GM12878 (cell line): Measurements from ENCODE around the gene TAF6. TPM values are rescaled to one million over a fixed set of nuclear protein-coding genes. Genes with fewer than 3 reads are reported as not detected.
A peak's percentile ranks its signal among the peaks of the same experiment; 100 is the strongest.

Experiments
- DPF2 ChIP-seq: fragments of 450-650 bp; IDR thresholded peaks from 2 replicates; pipeline ENCODE4 v1.6.1; 2017; ENCODE audit warnings: mild to moderate bottlenecking
- EZH2 ChIP-seq: IDR thresholded peaks from 2 replicates; pipeline ENCODE4 v1.6.1; 2012; ENCODE audit warnings: low read depth, mild to moderate bottlenecking, control low read depth, inconsistent platforms, low read length, borderline replicate concordance; ENCODE audit not compliant: control insufficient read depth
- IKZF1 ChIP-seq: fragments of 450-650 bp; conservative IDR thresholded peaks from 2 replicates; pipeline ENCODE4 v1.6.1; 2017; ENCODE audit warnings: antibody characterized with exemption, mild to moderate bottlenecking
- KDM1A ChIP-seq: fragments of 200-600 bp; sonication (generic); IDR thresholded peaks from 2 replicates; pipeline ENCODE4 v1.6.1; 2016; ENCODE audit warnings: borderline replicate concordance
- LARP7 ChIP-seq: fragments of 450-650 bp; IDR thresholded peaks from 2 replicates; pipeline ENCODE4 v1.6.1; 2017; ENCODE audit warnings: mild to moderate bottlenecking
- NFIC ChIP-seq: IDR thresholded peaks from 2 replicates; pipeline ENCODE4 v1.6.1; 2012; ENCODE audit warnings: low read depth, mild to moderate bottlenecking, inconsistent platforms, low read length, moderate library complexity
- POLR2A ChIP-seq: IDR thresholded peaks from 2 replicates; pipeline ENCODE4 v1.6.1; 2011; ENCODE audit warnings: low read depth, mild to moderate bottlenecking, low read length
- POLR2AphosphoS5 ChIP-seq: IDR thresholded peaks from 2 replicates; pipeline ENCODE4 v1.6.1; 2011; ENCODE audit warnings: mild to moderate bottlenecking, low read length, inconsistent platforms
- RELA ChIP-seq: fragments of 450-650 bp; IDR thresholded peaks from 2 replicates; pipeline ENCODE4 v1.8.0; 2014; ENCODE audit warnings: borderline replicate concordance; ENCODE audit not compliant: partially characterized antibody
- SIN3A ChIP-seq: IDR thresholded peaks from 2 replicates; pipeline ENCODE4 v1.6.1; 2012; ENCODE audit warnings: low read depth, low read length, improper control_type of control experiment
- SMAD5 ChIP-seq: IDR thresholded peaks from 2 replicates; pipeline ENCODE4 v1.6.1; 2016; ENCODE audit warnings: antibody characterized with exemption, low read depth
- SREBF1 ChIP-seq: IDR thresholded peaks from 2 replicates; pipeline ENCODE4 v1.6.1; 2012; ENCODE audit warnings: mild to moderate bottlenecking, low read length
- TCF12 ChIP-seq: IDR thresholded peaks from 2 replicates; pipeline ENCODE4 v1.6.1; 2011; ENCODE audit warnings: low read depth, mild to moderate bottlenecking, low read length
- ZBED1 ChIP-seq: IDR thresholded peaks from 2 replicates; pipeline ENCODE4 v1.6.1; 2016; ENCODE audit warnings: borderline replicate concordance
- ZNF207 ChIP-seq: fragments of 450-650 bp; IDR thresholded peaks from 2 replicates; pipeline ENCODE4 v1.6.1; 2014; ENCODE audit warnings: antibody characterized with exemption, mild to moderate bottlenecking, borderline replicate concordance
- ZNF217 ChIP-seq: fragments of 450-650 bp; IDR thresholded peaks from 2 replicates; pipeline ENCODE4 v1.6.1; 2017; ENCODE audit warnings: antibody characterized with exemption, mild to moderate bottlenecking
- polyA plus RNA-seq, 11 experiments: library from polyadenylated mRNA; depleted of rRNA in 4 of 11; unstranded in 6 of 11; stranded (reverse) in 5 of 11; fragments of >200 nt; fragmentation: Nextera tagmentation in 4 of 11; fragmentation: Illumina TruSeq in 1 of 11; extraction: Ambion mirVana in 4 of 11; extraction: Trizol in 1 of 11; gene quantifications; 1 replicate in 1 of 11; 2 replicates in 10 of 11; pipeline versions ENCODE4 v1.2.1 to v1.2.3, GENCODE V29; 2011 to 2016; ENCODE audit warnings: inconsistent platforms in 2 of 11, missing spikeins in 2 of 11, low read depth in 1 of 11
- total RNA-seq, 4 experiments: library from RNA; depleted of rRNA in 3 of 4; stranded (reverse); fragments of >200 nt in 3 of 4; fragmentation: Illumina TruSeq in 1 of 4; extraction: Trizol in 1 of 4; gene quantifications; 2 replicates each; pipeline versions ENCODE4 v1.2.1 to v1.2.3, GENCODE V29; 2013 to 2021
- TF ChIP-seq, protein P1 (sequence below): IDR thresholded peaks from 2 replicates; pipeline ENCODE4 v1.6.1; 2012; ENCODE audit warnings: mild to moderate bottlenecking, low read depth, low read length
- TF ChIP-seq, protein P2 (sequence below): fragments of 450-650 bp; IDR thresholded peaks from 2 replicates; pipeline ENCODE4 v1.6.1; 2017; ENCODE audit warnings: mild to moderate bottlenecking, low read depth, inconsistent platforms; ENCODE audit not compliant: poor library complexity, severe bottlenecking
- TF ChIP-seq, protein P3 (sequence below): fragments of 450-650 bp; IDR thresholded peaks from 2 replicates; pipeline ENCODE4 v1.6.1; 2017; ENCODE audit warnings: low read depth, mild to moderate bottlenecking, moderate library complexity
- TF ChIP-seq, protein P4 (sequence below): fragments of 450-650 bp; IDR thresholded peaks from 2 replicates; pipeline ENCODE4 v1.6.1; 2018; ENCODE audit warnings: borderline replicate concordance, mild to moderate bottlenecking; ENCODE audit not compliant: partially characterized antibody

TAF6 gene
- total and polyA plus RNA-seq, 10 of the 15 experiments (the other 5 are each of a cell fraction or from before 2014, with no cell fraction given), result 0.27 to 42.6 (median 17.0) TPM

GRCh38 chr7:100119072-100119969 lies at the start of gene TAF6, which contains the start of gene CNPY4 (continued):
- TF ChIP-seq IKZF1, result peak; percentile 72
- peak; percentile 86 for TF ChIP-seq POLR2A
- TF ChIP-seq, protein P1, sequence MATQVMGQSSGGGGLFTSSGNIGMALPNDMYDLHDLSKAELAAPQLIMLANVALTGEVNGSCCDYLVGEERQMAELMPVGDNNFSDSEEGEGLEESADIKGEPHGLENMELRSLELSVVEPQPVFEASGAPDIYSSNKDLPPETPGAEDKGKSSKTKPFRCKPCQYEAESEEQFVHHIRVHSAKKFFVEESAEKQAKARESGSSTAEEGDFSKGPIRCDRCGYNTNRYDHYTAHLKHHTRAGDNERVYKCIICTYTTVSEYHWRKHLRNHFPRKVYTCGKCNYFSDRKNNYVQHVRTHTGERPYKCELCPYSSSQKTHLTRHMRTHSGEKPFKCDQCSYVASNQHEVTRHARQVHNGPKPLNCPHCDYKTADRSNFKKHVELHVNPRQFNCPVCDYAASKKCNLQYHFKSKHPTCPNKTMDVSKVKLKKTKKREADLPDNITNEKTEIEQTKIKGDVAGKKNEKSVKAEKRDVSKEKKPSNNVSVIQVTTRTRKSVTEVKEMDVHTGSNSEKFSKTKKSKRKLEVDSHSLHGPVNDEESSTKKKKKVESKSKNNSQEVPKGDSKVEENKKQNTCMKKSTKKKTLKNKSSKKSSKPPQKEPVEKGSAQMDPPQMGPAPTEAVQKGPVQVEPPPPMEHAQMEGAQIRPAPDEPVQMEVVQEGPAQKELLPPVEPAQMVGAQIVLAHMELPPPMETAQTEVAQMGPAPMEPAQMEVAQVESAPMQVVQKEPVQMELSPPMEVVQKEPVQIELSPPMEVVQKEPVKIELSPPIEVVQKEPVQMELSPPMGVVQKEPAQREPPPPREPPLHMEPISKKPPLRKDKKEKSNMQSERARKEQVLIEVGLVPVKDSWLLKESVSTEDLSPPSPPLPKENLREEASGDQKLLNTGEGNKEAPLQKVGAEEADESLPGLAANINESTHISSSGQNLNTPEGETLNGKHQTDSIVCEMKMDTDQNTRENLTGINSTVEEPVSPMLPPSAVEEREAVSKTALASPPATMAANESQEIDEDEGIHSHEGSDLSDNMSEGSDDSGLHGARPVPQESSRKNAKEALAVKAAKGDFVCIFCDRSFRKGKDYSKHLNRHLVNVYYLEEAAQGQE, result 0 out of 2 replicates have a peak, but pooled peaks have one; percentile 54
- 0 out of 2 replicates have a peak, but pooled peaks have one; percentile 22 for TF ChIP-seq DPF2
- peak; percentile 73; the same call in 1 of the 2 replicates for TF ChIP-seq POLR2AphosphoS5
- peak; percentile 78; the same call in 1 of the 2 replicates for TF ChIP-seq ZNF207
- TF ChIP-seq, protein P2, sequence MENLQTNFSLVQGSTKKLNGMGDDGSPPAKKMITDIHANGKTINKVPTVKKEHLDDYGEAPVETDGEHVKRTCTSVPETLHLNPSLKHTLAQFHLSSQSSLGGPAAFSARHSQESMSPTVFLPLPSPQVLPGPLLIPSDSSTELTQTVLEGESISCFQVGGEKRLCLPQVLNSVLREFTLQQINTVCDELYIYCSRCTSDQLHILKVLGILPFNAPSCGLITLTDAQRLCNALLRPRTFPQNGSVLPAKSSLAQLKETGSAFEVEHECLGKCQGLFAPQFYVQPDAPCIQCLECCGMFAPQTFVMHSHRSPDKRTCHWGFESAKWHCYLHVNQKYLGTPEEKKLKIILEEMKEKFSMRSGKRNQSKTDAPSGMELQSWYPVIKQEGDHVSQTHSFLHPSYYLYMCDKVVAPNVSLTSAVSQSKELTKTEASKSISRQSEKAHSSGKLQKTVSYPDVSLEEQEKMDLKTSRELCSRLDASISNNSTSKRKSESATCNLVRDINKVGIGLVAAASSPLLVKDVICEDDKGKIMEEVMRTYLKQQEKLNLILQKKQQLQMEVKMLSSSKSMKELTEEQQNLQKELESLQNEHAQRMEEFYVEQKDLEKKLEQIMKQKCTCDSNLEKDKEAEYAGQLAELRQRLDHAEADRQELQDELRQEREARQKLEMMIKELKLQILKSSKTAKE, result peak; percentile 78
- TF ChIP-seq, protein P3, sequence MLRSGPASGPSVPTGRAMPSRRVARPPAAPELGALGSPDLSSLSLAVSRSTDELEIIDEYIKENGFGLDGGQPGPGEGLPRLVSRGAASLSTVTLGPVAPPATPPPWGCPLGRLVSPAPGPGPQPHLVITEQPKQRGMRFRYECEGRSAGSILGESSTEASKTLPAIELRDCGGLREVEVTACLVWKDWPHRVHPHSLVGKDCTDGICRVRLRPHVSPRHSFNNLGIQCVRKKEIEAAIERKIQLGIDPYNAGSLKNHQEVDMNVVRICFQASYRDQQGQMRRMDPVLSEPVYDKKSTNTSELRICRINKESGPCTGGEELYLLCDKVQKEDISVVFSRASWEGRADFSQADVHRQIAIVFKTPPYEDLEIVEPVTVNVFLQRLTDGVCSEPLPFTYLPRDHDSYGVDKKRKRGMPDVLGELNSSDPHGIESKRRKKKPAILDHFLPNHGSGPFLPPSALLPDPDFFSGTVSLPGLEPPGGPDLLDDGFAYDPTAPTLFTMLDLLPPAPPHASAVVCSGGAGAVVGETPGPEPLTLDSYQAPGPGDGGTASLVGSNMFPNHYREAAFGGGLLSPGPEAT, result peak; percentile 98
- TF ChIP-seq NFIC, result no peak
- TF ChIP-seq SMAD5, result no peak
- TF ChIP-seq SIN3A, result peak; percentile 51; the same call in 1 of the 2 replicates
- no peak for TF ChIP-seq ZNF217
- peak; percentile 18 for TF ChIP-seq LARP7
- TF ChIP-seq EZH2, result no peak
- no peak for TF ChIP-seq SREBF1
- TF ChIP-seq, protein P4, sequence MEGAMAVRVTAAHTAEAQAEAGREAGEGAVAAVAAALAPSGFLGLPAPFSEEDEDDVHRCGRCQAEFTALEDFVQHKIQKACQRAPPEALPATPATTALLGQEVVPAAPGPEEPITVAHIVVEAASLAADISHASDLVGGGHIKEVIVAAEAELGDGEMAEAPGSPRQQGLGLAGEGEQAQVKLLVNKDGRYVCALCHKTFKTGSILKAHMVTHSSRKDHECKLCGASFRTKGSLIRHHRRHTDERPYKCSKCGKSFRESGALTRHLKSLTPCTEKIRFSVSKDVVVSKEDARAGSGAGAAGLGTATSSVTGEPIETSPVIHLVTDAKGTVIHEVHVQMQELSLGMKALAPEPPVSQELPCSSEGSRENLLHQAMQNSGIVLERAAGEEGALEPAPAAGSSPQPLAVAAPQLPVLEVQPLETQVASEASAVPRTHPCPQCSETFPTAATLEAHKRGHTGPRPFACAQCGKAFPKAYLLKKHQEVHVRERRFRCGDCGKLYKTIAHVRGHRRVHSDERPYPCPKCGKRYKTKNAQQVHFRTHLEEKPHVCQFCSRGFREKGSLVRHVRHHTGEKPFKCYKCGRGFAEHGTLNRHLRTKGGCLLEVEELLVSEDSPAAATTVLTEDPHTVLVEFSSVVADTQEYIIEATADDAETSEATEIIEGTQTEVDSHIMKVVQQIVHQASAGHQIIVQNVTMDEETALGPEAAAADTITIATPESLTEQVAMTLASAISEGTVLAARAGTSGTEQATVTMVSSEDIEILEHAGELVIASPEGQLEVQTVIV, result no peak
- no peak for TF ChIP-seq RELA
- no peak for TF ChIP-seq KDM1A
- no peak for TF ChIP-seq ZBED1
- 0 out of 2 replicates have a peak, but pooled peaks have one; percentile 22 for TF ChIP-seq TCF12
